HepG2 (cell line): Measurements from ENCODE around the gene ETFRF1. TPM values are rescaled to one million over a fixed set of nuclear protein-coding genes. Genes with fewer than 3 reads are reported as not detected.

Experiments
- ATAC-seq: fragments of 200-7000 bp; cut with Tn5 transposase; 3 replicates; pipeline ENCODE4 v1.9.1; 2020; ENCODE audit warnings: mild to moderate bottlenecking, moderate library complexity
- BruUV-seq: library from RNA; stranded (reverse); fragments of 400-500 nt; replicated peaks from 2 replicates; lab custom pipeline; 2021; lab: Mats Ljungman, UMichigan
- CTCF ChIA-PET: fragments of 300-600 bp; formaldehyde crosslinking; extraction: SDS; loops from one replicate; lab custom pipeline; 2021; ENCODE audit warnings: low total read pairs, inconsistent platforms, low intra/inter-chr PET ratio; lab: Yijun Ruan, JAX
- POLR2A ChIA-PET: fragments of 350-600 bp; sonication (Branson Sonifier 250); formaldehyde crosslinking; loops from one replicate; lab custom pipeline; 2020; ENCODE audit warnings: antibody characterized with exemption, inconsistent platforms; lab: Yijun Ruan, JAX
- DNase-seq: peaks from one replicate; pipeline ENCODE4 v3.0.0-alpha.2; 2015; ENCODE audit warnings: low spot score
- FAIRE-seq: peaks from 3 replicates; lab custom pipeline; 2011; peaks lifted over from hg19 to GRCh38; lab: Jason Lieb, UNC
- H2AFZ ChIP-seq: one replicate; pipeline ENCODE4 v1.6.1; 2011; ENCODE audit warnings: low read length, inconsistent platforms
- H3K27ac ChIP-seq: fragments of 300-600 bp; 3 replicates; pipeline ENCODE4 v1.8.0; 2011; ENCODE audit warnings: mixed run types, mild to moderate bottlenecking, mixed read lengths, low read length, inconsistent platforms; ENCODE audit not compliant: insufficient read depth; ENCODE audit errors: extremely low read length
- H3K27me3 ChIP-seq, 2 experiments: fragments of 200-600 bp in 1 of 2; 2 replicates in 1 of 2; 3 replicates in 1 of 2; pipeline versions ENCODE4 v1.6.0 to v1.8.0; 2011; ENCODE audit warnings: low read length in 2 of 2, mild to moderate bottlenecking in 2 of 2, moderate library complexity in 2 of 2, inconsistent platforms in 1 of 2; ENCODE audit not compliant: insufficient read depth in 2 of 2, control insufficient read depth in 1 of 2
- H3K36me3 ChIP-seq, 2 experiments: fragments of 200-600 bp in 1 of 2; replicated peaks in 1 of 2; 2 replicates in 1 of 2; 3 replicates in 1 of 2; pipeline versions ENCODE4 v1.5.1 to v1.8.0; 2011; ENCODE audit warnings: low read length in 2 of 2, inconsistent platforms in 1 of 2; ENCODE audit not compliant: insufficient read depth in 2 of 2, control insufficient read depth in 1 of 2
- H3K4me1 ChIP-seq: 2 replicates; pipeline ENCODE4 v1.5.1; 2012; ENCODE audit warnings: low read length, inconsistent platforms; ENCODE audit not compliant: insufficient read depth
- H3K4me2 ChIP-seq: 2 replicates; pipeline ENCODE4 v1.6.0; 2011; ENCODE audit warnings: low read depth, low read length, inconsistent platforms
- H3K4me3 ChIP-seq, 3 experiments: fragments of 200-600 bp in 1 of 3; sonication (generic), shearing (Covaris generic) in 1 of 3; replicated peaks in 1 of 3; 2 replicates each; pipeline ENCODE4 v1.5.1; 2011 to 2016; ENCODE audit warnings: low read length in 3 of 3, inconsistent platforms in 2 of 3, low read depth in 2 of 3, mild to moderate bottlenecking in 2 of 3, control low read depth in 1 of 3, mixed read lengths in 1 of 3; ENCODE audit not compliant: insufficient read depth in 1 of 3
- H3K79me2 ChIP-seq: one replicate; pipeline ENCODE4 v1.6.1; 2011; ENCODE audit warnings: low read length, inconsistent platforms; ENCODE audit not compliant: insufficient read depth
- H3K9ac ChIP-seq: 2 replicates; pipeline ENCODE4 v1.6.0; 2011; ENCODE audit warnings: mild to moderate bottlenecking, low read depth, low read length, inconsistent platforms; ENCODE audit not compliant: insufficient read depth
- H3K9me3 ChIP-seq: 2 replicates; pipeline ENCODE4 v1.5.1; 2012; ENCODE audit warnings: mild to moderate bottlenecking, low read length
- H4K20me1 ChIP-seq: 2 replicates; pipeline ENCODE4 v1.6.0; 2011; ENCODE audit warnings: inconsistent platforms, mild to moderate bottlenecking, low read length, moderate library complexity; ENCODE audit not compliant: insufficient read depth
- GABPB1 ChIP-seq: IDR thresholded peaks from 2 replicates; pipeline ENCODE4 v1.6.1; 2016; ENCODE audit warnings: mild to moderate bottlenecking, missing genetic modification reagents, moderate library complexity, missing compliant biosample characterization
- HES4 ChIP-seq: sonication (generic); formaldehyde crosslinking; IDR thresholded peaks from 2 replicates; pipeline ENCODE4 v1.9.0; 2021; ENCODE audit warnings: mild to moderate bottlenecking, missing genetic modification reagents, borderline replicate concordance
- NFIB ChIP-seq: sonication (generic); formaldehyde crosslinking; IDR thresholded peaks from 2 replicates; pipeline ENCODE4 v1.9.0; 2021; ENCODE audit warnings: missing genetic modification reagents, mild to moderate bottlenecking, borderline replicate concordance
- ZNF543 ChIP-seq: sonication (generic); formaldehyde crosslinking; IDR thresholded peaks from 2 replicates; pipeline ENCODE4 v1.4.0; 2020; ENCODE audit warnings: mild to moderate bottlenecking, missing genetic modification reagents
- ZNF574 ChIP-seq: sonication (generic); formaldehyde crosslinking; IDR thresholded peaks from 2 replicates; pipeline ENCODE4 v1.4.0; 2020; ENCODE audit warnings: missing genetic modification reagents
- ZNF598 ChIP-seq: sonication (generic); formaldehyde crosslinking; IDR thresholded peaks from 2 replicates; pipeline ENCODE4 v1.5.1; 2020; ENCODE audit warnings: mild to moderate bottlenecking, missing genetic modification reagents, borderline replicate concordance
- ZNF605 ChIP-seq: sonication (generic); formaldehyde crosslinking; IDR thresholded peaks from 2 replicates; pipeline ENCODE4 v1.8.0; 2022; ENCODE audit warnings: mild to moderate bottlenecking, missing genetic modification reagents
- ZNF737 ChIP-seq: sonication (generic); formaldehyde crosslinking; IDR thresholded peaks from 2 replicates; pipeline ENCODE4 v1.5.0; 2020; ENCODE audit warnings: missing genetic modification reagents, mild to moderate bottlenecking, borderline replicate concordance
- ZNF850 ChIP-seq: sonication (generic); formaldehyde crosslinking; conservative IDR thresholded peaks from 2 replicates; pipeline ENCODE4 v1.9.0; 2021; ENCODE audit warnings: mild to moderate bottlenecking, missing genetic modification reagents
- WGBS: methylation state at CpG from one replicate; pipeline ENCODE4 v1.1.6; 2017; ENCODE audit warnings: low lambda C conversion rate; 5-methylcytosine and 5-hydroxymethylcytosine counted together
- in situ Hi-C: cut with HindIII; loops from 2 replicates; pipeline ENCODE4 v1.10.0; 2017; ENCODE audit warnings: low pct_unique_long_range_greater_than_20kb; ENCODE audit not compliant: extremely low pct_ligation_motif_present
- intact Hi-C: fragments of 100-400 bp; cut with micrococcal nuclease; formaldehyde crosslinking; loops from one replicate; pipeline ENCODE4 v1.10.0; 2022; ENCODE audit not compliant: unreplicated experiment
- polyA plus RNA-seq, 8 experiments: library from polyadenylated mRNA; depleted of rRNA in 3 of 8; stranded (reverse) in 7 of 8; unstranded in 1 of 8; fragments of >200 nt; fragmentation: Illumina TruSeq in 4 of 8; extraction: Trizol in 4 of 8; gene quantifications; 2 replicates each; pipeline versions ENCODE4 v1.2.1 to v1.2.3, GENCODE V29; 2011 to 2016; ENCODE audit warnings: low read depth in 4 of 8, missing spikeins in 1 of 8, mixed read lengths in 1 of 8; ENCODE audit not compliant: insufficient read depth in 1 of 8
- total RNA-seq, 5 experiments: library from RNA; depleted of rRNA; stranded (reverse); fragments of >200 nt; fragmentation: Illumina TruSeq; extraction: Trizol; gene quantifications; 2 replicates each; pipeline ENCODE4 v1.2.3, GENCODE V29; 2016; ENCODE audit warnings: low read depth in 1 of 5
- TF ChIP-seq, protein P1 (sequence below): sonication (generic); formaldehyde crosslinking; conservative IDR thresholded peaks from 2 replicates; pipeline ENCODE4 v1.8.0; 2022; ENCODE audit warnings: missing genetic modification reagents

ETFRF1 gene
- total and polyA plus RNA-seq, 2 of the 13 experiments (the other 11 are each of a cell fraction or from before 2014, with no cell fraction given): 6.8 to 7.0 TPM

DNA sequence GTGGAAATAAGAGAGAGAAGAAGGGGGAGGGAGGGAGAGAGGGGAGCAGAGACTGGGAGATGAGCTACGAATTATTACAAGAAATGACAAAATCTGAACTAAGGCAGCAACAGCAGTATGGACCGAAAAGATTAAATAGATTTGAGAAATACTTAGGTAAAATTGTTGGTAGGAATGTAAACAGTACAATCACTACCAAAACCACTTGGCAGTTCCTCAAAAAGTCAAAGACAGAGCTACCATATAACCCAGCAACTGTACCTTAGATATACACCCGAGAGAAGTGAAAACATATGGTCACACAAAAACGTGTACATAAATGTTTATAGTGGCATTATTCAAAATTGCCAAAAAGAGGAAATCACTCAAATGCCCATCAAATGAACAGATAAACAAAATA, 41.6 kb downstream of the ETFRF1 start:
- no peak overlapping the region for H3K4me3 ChIP-seq
- H3K27ac ChIP-seq: no peak overlapping the region
- no peaks in the 10 kb centered on the region for H3K4me1 ChIP-seq
- no peaks in the 10 kb centered on the region for H3K9me3 ChIP-seq
- no peak overlapping the region for H2AFZ ChIP-seq
- no peaks in the 10 kb centered on the region for H3K79me2 ChIP-seq
- POLR2A ChIA-PET: no interaction called here
- CTCF ChIA-PET: no interaction called here
- ATAC-seq: no peak
- intact Hi-C loops: no loop called here
- no peak for FAIRE-seq
- no peak for TF ChIP-seq ZNF850 (CRISPR knock-in tag)
- TF ChIP-seq ZNF605 (CRISPR knock-in tag): no peak
- no peak for TF ChIP-seq ZNF598 (CRISPR knock-in tag)
- no peak for TF ChIP-seq ZNF574
- no peak for TF ChIP-seq HES4 (CRISPR knock-in tag)
- no peak for TF ChIP-seq GABPB1 (CRISPR knock-in tag)
- TF ChIP-seq, protein P1, sequence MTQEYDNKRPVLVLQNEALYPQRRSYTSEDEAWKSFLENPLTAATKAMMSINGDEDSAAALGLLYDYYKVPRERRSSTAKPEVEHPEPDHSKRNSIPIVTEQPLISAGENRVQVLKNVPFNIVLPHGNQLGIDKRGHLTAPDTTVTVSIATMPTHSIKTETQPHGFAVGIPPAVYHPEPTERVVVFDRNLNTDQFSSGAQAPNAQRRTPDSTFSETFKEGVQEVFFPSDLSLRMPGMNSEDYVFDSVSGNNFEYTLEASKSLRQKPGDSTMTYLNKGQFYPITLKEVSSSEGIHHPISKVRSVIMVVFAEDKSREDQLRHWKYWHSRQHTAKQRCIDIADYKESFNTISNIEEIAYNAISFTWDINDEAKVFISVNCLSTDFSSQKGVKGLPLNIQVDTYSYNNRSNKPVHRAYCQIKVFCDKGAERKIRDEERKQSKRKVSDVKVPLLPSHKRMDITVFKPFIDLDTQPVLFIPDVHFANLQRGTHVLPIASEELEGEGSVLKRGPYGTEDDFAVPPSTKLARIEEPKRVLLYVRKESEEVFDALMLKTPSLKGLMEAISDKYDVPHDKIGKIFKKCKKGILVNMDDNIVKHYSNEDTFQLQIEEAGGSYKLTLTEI (CRISPR knock-in tag): no peak
- no peak for TF ChIP-seq NFIB (CRISPR knock-in tag)
- TF ChIP-seq ZNF543: no peak
- no peak for TF ChIP-seq ZNF737 (CRISPR knock-in tag)
- TF ChIP-seq, all 625 proteins: peak for 0
- in situ Hi-C loops: no loop called here
- 86% methylated on average over 4 of the region's 4 CpGs for WGBS
- DNase-seq: no peak
- Histone ChIP-seq H3K36me3 (peaks cover 3 to 24% of the 10 kb centered on the region in 2 experiments; a peak in 4 of 5 replicates), H3K27me3 (no peaks in the 10 kb centered on the region), H3K9ac (no peak overlapping the region), H3K4me2 (no peak overlapping the region), H4K20me1 (no peaks in the 10 kb centered on the region)
- no TSS peak for BruUV-seq
